Measurements from ENCODE around the gene CPNE4. TPM values are rescaled to one million over a fixed set of nuclear protein-coding genes. Genes with fewer than 3 reads are reported as not detected.

The CPNE4 gene
- total RNA-seq, 1 donor from 2014 or later = 2.7 TPM

DNA sequence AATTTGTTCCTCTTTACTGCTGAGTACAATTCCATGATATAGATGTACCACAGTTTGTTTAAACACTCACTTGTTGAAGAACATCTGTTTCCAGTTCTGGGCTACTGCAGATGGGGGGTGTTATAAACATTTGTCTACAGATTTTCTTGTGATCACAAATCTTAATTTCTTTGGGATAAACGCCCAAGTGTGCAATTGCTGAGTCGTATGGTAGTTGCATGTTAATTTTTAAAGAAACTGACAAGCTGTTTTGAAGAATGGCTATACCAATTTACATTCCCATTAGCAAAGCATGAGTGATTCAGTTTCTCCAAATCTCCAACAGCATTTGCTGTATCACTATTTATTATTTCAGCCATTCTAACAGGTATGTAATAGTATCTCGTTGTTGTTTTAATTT, 290.0 kb downstream of the CPNE4 start:
- DNase-seq = no peak
- Mint-ChIP-seq H3K27me3 (ENCODE audit: unreplicated experiment) (no peaks in the 10 kb centered on the region), H3K9me3 (ENCODE audit: unreplicated experiment) (peaks cover 2% of the 10 kb centered on the region), H3K27ac (ENCODE audit: unreplicated experiment) (no peak overlapping the region), H3K4me1 (ENCODE audit: low read depth, unreplicated experiment) (no peaks in the 10 kb centered on the region), H3K36me3 (ENCODE audit: unreplicated experiment) (no peaks in the 10 kb centered on the region), H3K4me3 (ENCODE audit: unreplicated experiment) (no peak overlapping the region)
- TF ChIP-seq, protein P1, sequence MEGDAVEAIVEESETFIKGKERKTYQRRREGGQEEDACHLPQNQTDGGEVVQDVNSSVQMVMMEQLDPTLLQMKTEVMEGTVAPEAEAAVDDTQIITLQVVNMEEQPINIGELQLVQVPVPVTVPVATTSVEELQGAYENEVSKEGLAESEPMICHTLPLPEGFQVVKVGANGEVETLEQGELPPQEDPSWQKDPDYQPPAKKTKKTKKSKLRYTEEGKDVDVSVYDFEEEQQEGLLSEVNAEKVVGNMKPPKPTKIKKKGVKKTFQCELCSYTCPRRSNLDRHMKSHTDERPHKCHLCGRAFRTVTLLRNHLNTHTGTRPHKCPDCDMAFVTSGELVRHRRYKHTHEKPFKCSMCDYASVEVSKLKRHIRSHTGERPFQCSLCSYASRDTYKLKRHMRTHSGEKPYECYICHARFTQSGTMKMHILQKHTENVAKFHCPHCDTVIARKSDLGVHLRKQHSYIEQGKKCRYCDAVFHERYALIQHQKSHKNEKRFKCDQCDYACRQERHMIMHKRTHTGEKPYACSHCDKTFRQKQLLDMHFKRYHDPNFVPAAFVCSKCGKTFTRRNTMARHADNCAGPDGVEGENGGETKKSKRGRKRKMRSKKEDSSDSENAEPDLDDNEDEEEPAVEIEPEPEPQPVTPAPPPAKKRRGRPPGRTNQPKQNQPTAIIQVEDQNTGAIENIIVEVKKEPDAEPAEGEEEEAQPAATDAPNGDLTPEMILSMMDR (IDR thresholded peaks at IDR 0.05; ENCODE audit: partially characterized antibody, unreplicated experiment) = no peak

DNA sequence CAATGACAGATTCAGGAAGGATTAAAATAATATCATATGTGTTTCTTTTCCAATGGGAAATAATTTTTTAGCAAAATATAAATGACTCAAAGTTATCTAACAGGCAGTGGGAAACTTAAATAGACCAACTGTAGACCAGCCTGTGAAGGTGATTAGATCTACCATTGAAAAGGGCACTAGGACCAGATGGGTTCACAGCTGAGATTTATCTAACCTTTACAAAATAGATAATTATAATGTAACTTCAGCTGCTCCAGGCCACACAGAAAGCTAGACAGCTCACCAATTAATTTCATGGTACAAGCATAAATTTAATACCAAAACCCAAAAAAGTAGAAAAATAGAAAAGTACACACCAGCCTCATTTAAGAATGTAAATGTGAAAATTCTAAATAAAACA, 291.7 kb downstream of the CPNE4 start:
- Mint-ChIP-seq H3K27me3 (ENCODE audit: unreplicated experiment) (no peaks in the 10 kb centered on the region), H3K4me3 (ENCODE audit: unreplicated experiment) (no peak overlapping the region), H3K9me3 (ENCODE audit: unreplicated experiment) (peaks cover 2% of the 10 kb centered on the region), H3K36me3 (ENCODE audit: unreplicated experiment) (no peaks in the 10 kb centered on the region), H3K27ac (ENCODE audit: unreplicated experiment) (no peak overlapping the region), H3K4me1 (ENCODE audit: low read depth, unreplicated experiment) (no peaks in the 10 kb centered on the region)
- TF ChIP-seq, protein P1 (IDR thresholded peaks at IDR 0.05; ENCODE audit: partially characterized antibody, unreplicated experiment) = no peak
- DNase-seq = no peak

DNA sequence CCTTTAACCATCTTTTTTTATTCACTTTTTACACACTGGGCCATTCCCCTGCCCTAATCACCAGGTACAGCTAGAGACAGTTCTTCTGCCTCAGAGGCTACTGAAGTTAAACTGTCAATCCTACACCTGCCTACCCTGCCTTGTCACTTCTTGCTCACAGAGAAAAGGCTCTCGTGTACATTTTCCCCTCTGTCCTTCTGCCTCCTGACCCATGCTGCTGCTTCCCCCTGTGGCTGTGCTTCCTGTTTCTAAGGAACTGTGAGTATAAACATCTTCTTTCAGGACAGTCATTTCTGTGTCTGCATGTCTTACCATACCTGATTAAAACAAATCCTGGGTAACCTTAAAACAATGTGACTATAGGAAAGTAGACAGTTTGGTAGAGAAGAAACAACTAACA, 295.6 kb downstream of the CPNE4 start:
- TF ChIP-seq, protein P1 (IDR thresholded peaks at IDR 0.05; ENCODE audit: partially characterized antibody, unreplicated experiment) = no peak
- Mint-ChIP-seq H3K4me3 (ENCODE audit: unreplicated experiment) (no peak overlapping the region), H3K9me3 (ENCODE audit: unreplicated experiment) (no peaks in the 10 kb centered on the region), H3K27ac (ENCODE audit: unreplicated experiment) (no peak overlapping the region), H3K27me3 (ENCODE audit: unreplicated experiment) (no peaks in the 10 kb centered on the region), H3K36me3 (ENCODE audit: unreplicated experiment) (no peaks in the 10 kb centered on the region), H3K4me1 (ENCODE audit: low read depth, unreplicated experiment) (no peaks in the 10 kb centered on the region)
- DNase-seq = no peak

DNA sequence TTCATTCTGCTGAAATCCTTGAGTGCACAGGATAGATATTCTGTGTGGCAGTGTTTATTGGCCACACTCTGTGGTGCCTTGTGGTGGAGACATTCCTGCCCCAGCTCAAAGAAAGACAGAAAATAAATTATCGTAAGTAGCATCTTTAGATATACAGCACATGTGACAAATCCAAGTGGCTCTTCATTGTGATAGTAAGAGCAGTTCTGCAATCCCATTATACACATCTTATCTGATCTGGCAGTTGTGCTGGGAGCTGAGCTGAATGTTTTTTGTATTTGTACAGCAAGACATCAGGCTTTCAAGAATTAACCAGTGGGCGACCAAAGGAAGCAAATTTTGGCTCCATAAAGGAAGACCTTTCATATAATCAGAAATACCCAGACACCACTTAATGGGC, 296.7 kb downstream of the CPNE4 start:
- no peaks in the 10 kb centered on the region for H3K36me3 Mint-ChIP-seq (ENCODE audit: unreplicated experiment)
- H3K9me3 Mint-ChIP-seq (ENCODE audit: unreplicated experiment) = no peaks in the 10 kb centered on the region
- no peak overlapping the region for H3K27ac Mint-ChIP-seq (ENCODE audit: unreplicated experiment)
- TF ChIP-seq, protein P1 (IDR thresholded peaks at IDR 0.05; ENCODE audit: partially characterized antibody, unreplicated experiment) = no peak
- no peaks in the 10 kb centered on the region for H3K27me3 Mint-ChIP-seq (ENCODE audit: unreplicated experiment)
- H3K4me1 Mint-ChIP-seq (ENCODE audit: low read depth, unreplicated experiment) = no peaks in the 10 kb centered on the region
- DNase-seq = no peak
- H3K4me3 Mint-ChIP-seq (ENCODE audit: unreplicated experiment) = no peak overlapping the region

DNA sequence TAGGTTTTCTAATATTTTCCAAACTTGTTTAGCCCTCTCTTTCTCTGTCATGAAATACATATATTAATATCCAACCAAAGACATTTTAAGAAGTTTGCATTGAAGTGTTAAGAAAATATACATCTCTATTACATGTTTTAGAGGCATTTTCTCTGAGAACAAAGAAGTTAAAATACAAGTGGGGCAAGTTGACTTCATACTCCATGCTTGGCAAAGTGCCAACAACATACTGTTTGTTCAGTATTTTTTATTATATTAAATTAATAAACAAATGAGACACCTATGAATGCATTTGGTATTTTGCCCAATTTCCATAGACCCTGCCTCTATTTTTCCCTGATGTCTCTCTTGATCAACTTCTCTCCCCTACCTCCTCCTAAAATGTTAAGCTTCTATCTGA, 299.3 kb downstream of the CPNE4 start:
- TF ChIP-seq, protein P1 (IDR thresholded peaks at IDR 0.05; ENCODE audit: partially characterized antibody, unreplicated experiment) = no peak
- no peak overlapping the region for H3K27ac Mint-ChIP-seq (ENCODE audit: unreplicated experiment)

More for the DNA sequence above, 299.3 kb downstream of the CPNE4 start:
- Mint-ChIP-seq H3K9me3 (ENCODE audit: unreplicated experiment) (no peaks in the 10 kb centered on the region), H3K36me3 (ENCODE audit: unreplicated experiment) (no peaks in the 10 kb centered on the region), H3K4me1 (ENCODE audit: low read depth, unreplicated experiment) (no peaks in the 10 kb centered on the region), H3K4me3 (ENCODE audit: unreplicated experiment) (no peak overlapping the region), H3K27me3 (ENCODE audit: unreplicated experiment) (no peaks in the 10 kb centered on the region)
- DNase-seq = no peak

Data from glutamatergic neuron (in vitro differentiated cells).